HEK293 (cell line): ENCODE data around the gene PLD6.
"Not testable (repeated sequence)": the region's sequence is repeated elsewhere in the genome, so short reads cannot be mapped to it uniquely, and the experiment has no call there.

Experiments
- CTCF ChIA-PET: fragments of 350-600 bp; formaldehyde crosslinking; extraction: SDS; loops from one replicate; lab custom pipeline; 2021; ENCODE audit warnings: antibody characterized with exemption; lab: Yijun Ruan, JAX
- POLR2A ChIA-PET: fragments of 300-600 bp; formaldehyde crosslinking; extraction: SDS; loops from one replicate; lab custom pipeline; 2020; ENCODE audit warnings: antibody characterized with exemption, inconsistent platforms; lab: Yijun Ruan, JAX
- H3K27ac ChIP-seq: fragments of 200-500 bp; sonication (Bioruptor generic); 2 replicates; pipeline ENCODE4 v1.5.1; 2014; ENCODE audit warnings: low read depth, low read length, control low read depth, inconsistent platforms; ENCODE audit errors: extremely low read depth
- H3K36me3 ChIP-seq, 2 experiments: fragments of 200-500 bp in 1 of 2; sonication (Bioruptor generic) in 1 of 2; 1 replicate in 1 of 2; 2 replicates in 1 of 2; pipeline ENCODE4 v1.5.1; 2014 to 2017; ENCODE audit warnings: inconsistent platforms in 2 of 2, low read length in 2 of 2; ENCODE audit not compliant: control insufficient read depth in 2 of 2, insufficient read depth in 1 of 2
- H3K4me1 ChIP-seq: fragments of 200-500 bp; sonication (Bioruptor generic); 2 replicates; pipeline ENCODE4 v1.5.1; 2014; ENCODE audit warnings: mild to moderate bottlenecking, low read length, inconsistent platforms; ENCODE audit not compliant: control insufficient read depth, insufficient read depth
- H3K4me3 ChIP-seq: 2 replicates; pipeline ENCODE4 v1.5.1; 2011; ENCODE audit warnings: low read depth, mild to moderate bottlenecking, control low read depth, low read length, moderate library complexity
- H3K9me3 ChIP-seq: fragments of 200-500 bp; sonication (Bioruptor generic); 2 replicates; pipeline ENCODE4 v1.5.1; 2014; ENCODE audit warnings: low read depth, low read length, inconsistent platforms; ENCODE audit not compliant: control insufficient read depth, insufficient read depth
- AEBP2 ChIP-seq: fragments of 450-650 bp; formaldehyde crosslinking; IDR thresholded peaks from 2 replicates; pipeline ENCODE4 v1.5.1; 2016; ENCODE audit warnings: missing biosample characterization, missing genetic modification characterization, borderline replicate concordance
- REST ChIP-seq: fragments of 450-650 bp; formaldehyde crosslinking; IDR thresholded peaks from 2 replicates; pipeline ENCODE4 v1.5.1; 2016; ENCODE audit warnings: missing biosample characterization, missing genetic modification characterization
- ZBTB8A ChIP-seq: fragments of 450-650 bp; formaldehyde crosslinking; IDR thresholded peaks from 2 replicates; pipeline ENCODE4 v1.5.1; 2016; ENCODE audit warnings: missing biosample characterization, missing genetic modification characterization
- ZNF140 ChIP-seq: fragments of 450-650 bp; formaldehyde crosslinking; IDR thresholded peaks from 2 replicates; pipeline ENCODE4 v1.5.1; 2016; ENCODE audit warnings: missing biosample characterization, missing genetic modification characterization
- ZNF18 ChIP-seq: fragments of 450-650 bp; formaldehyde crosslinking; IDR thresholded peaks from 2 replicates; pipeline ENCODE4 v1.5.1; 2016; ENCODE audit warnings: missing biosample characterization, missing genetic modification characterization
- ZNF202 ChIP-seq: fragments of 450-650 bp; formaldehyde crosslinking; IDR thresholded peaks from 2 replicates; pipeline ENCODE4 v1.5.1; 2016; ENCODE audit warnings: missing biosample characterization, missing genetic modification characterization, borderline replicate concordance
- ZNF292 ChIP-seq: fragments of 450-650 bp; formaldehyde crosslinking; IDR thresholded peaks from 2 replicates; pipeline ENCODE4 v1.5.1; 2016; ENCODE audit warnings: low read depth, missing biosample characterization, missing genetic modification characterization, borderline replicate concordance
- ZNF394 ChIP-seq: fragments of 450-650 bp; formaldehyde crosslinking; IDR thresholded peaks from 2 replicates; pipeline ENCODE4 v1.5.1; 2016; ENCODE audit warnings: missing biosample characterization, missing genetic modification characterization, mild to moderate bottlenecking, moderate library complexity, borderline replicate concordance
- ZNF426 ChIP-seq: fragments of 450-650 bp; formaldehyde crosslinking; IDR thresholded peaks from 2 replicates; pipeline ENCODE4 v1.5.1; 2017; ENCODE audit warnings: missing biosample characterization, missing genetic modification characterization, mild to moderate bottlenecking, inconsistent platforms, moderate library complexity
- ZNF433 ChIP-seq: fragments of 450-650 bp; formaldehyde crosslinking; IDR thresholded peaks from 2 replicates; pipeline ENCODE4 v1.5.1; 2016; ENCODE audit warnings: missing biosample characterization, missing genetic modification characterization, low read depth
- ZNF555 ChIP-seq: fragments of 450-650 bp; formaldehyde crosslinking; conservative IDR thresholded peaks from 2 replicates; pipeline ENCODE4 v1.5.1; 2017; ENCODE audit warnings: missing biosample characterization, mild to moderate bottlenecking, missing genetic modification characterization, inconsistent platforms
- ZNF558 ChIP-seq: fragments of 450-650 bp; formaldehyde crosslinking; IDR thresholded peaks from 2 replicates; pipeline ENCODE4 v1.5.1; 2016; ENCODE audit warnings: missing biosample characterization, missing genetic modification characterization
- ZNF560 ChIP-seq: fragments of 450-650 bp; formaldehyde crosslinking; IDR thresholded peaks from 2 replicates; pipeline ENCODE4 v1.5.1; 2017; ENCODE audit warnings: missing biosample characterization, missing genetic modification characterization, borderline replicate concordance
- ZNF580 ChIP-seq: fragments of 450-650 bp; formaldehyde crosslinking; IDR thresholded peaks from 2 replicates; pipeline ENCODE4 v1.5.1; 2016; ENCODE audit warnings: missing biosample characterization, missing genetic modification characterization
- ZNF623 ChIP-seq: fragments of 450-650 bp; formaldehyde crosslinking; IDR thresholded peaks from 2 replicates; pipeline ENCODE4 v1.5.1; 2016; ENCODE audit warnings: missing biosample characterization, missing genetic modification characterization
- ZNF654 ChIP-seq: fragments of 450-650 bp; formaldehyde crosslinking; IDR thresholded peaks from 2 replicates; pipeline ENCODE4 v1.5.1; 2016; ENCODE audit warnings: low read depth, missing biosample characterization, missing genetic modification characterization
- ZNF664 ChIP-seq: fragments of 450-650 bp; formaldehyde crosslinking; IDR thresholded peaks from 2 replicates; pipeline ENCODE4 v1.5.1; 2016; ENCODE audit warnings: missing biosample characterization, missing genetic modification characterization
- TF ChIP-seq, protein P1 (sequence below): fragments of 450-650 bp; formaldehyde crosslinking; conservative IDR thresholded peaks from 2 replicates; pipeline ENCODE4 v1.5.1; 2016; ENCODE audit warnings: low read depth, missing biosample characterization, missing genetic modification characterization
- TF ChIP-seq, protein P2 (sequence below): fragments of 450-650 bp; formaldehyde crosslinking; IDR thresholded peaks from 2 replicates; pipeline ENCODE4 v1.5.1; 2016; ENCODE audit warnings: missing biosample characterization, missing genetic modification characterization

Gene PLD6

GRCh38 chr17:17255689-17256088 lies 49.6 kb upstream of the PLD6 start:
- peaks cover 87 to 94% of the 10 kb centered on the region in 2 experiments for H3K36me3 ChIP-seq
- CTCF ChIA-PET, result interaction anchor here (0.6 to 1.5 kb wide), 2 partner anchors 15 to 57 kb away, joined by 3 to 6 read pairs (median 5); no protein-coding TSS in a partner anchor
- POLR2A ChIA-PET, result interaction anchor here (0.7 to 1.6 kb wide), 3 partner anchors 9 to 57 kb away, joined by 3 to 8 read pairs (median 3); no protein-coding TSS in a partner anchor
- TF ChIP-seq ZNF426, result peak; percentile 77
- TF ChIP-seq ZNF664 (tag by site-specific recombination), result peak; percentile 58; the same call in 1 of the 2 replicates
- peak; percentile 31; the same call in 1 of the 2 replicates for TF ChIP-seq ZNF292
- TF ChIP-seq ZNF433 (tag by site-specific recombination), result peak; percentile 81; the same call in 1 of the 2 replicates
- TF ChIP-seq ZNF580 (tag by site-specific recombination), result 0 out of 2 replicates have a peak, but pooled peaks have one; percentile 34
- TF ChIP-seq, protein P1, sequence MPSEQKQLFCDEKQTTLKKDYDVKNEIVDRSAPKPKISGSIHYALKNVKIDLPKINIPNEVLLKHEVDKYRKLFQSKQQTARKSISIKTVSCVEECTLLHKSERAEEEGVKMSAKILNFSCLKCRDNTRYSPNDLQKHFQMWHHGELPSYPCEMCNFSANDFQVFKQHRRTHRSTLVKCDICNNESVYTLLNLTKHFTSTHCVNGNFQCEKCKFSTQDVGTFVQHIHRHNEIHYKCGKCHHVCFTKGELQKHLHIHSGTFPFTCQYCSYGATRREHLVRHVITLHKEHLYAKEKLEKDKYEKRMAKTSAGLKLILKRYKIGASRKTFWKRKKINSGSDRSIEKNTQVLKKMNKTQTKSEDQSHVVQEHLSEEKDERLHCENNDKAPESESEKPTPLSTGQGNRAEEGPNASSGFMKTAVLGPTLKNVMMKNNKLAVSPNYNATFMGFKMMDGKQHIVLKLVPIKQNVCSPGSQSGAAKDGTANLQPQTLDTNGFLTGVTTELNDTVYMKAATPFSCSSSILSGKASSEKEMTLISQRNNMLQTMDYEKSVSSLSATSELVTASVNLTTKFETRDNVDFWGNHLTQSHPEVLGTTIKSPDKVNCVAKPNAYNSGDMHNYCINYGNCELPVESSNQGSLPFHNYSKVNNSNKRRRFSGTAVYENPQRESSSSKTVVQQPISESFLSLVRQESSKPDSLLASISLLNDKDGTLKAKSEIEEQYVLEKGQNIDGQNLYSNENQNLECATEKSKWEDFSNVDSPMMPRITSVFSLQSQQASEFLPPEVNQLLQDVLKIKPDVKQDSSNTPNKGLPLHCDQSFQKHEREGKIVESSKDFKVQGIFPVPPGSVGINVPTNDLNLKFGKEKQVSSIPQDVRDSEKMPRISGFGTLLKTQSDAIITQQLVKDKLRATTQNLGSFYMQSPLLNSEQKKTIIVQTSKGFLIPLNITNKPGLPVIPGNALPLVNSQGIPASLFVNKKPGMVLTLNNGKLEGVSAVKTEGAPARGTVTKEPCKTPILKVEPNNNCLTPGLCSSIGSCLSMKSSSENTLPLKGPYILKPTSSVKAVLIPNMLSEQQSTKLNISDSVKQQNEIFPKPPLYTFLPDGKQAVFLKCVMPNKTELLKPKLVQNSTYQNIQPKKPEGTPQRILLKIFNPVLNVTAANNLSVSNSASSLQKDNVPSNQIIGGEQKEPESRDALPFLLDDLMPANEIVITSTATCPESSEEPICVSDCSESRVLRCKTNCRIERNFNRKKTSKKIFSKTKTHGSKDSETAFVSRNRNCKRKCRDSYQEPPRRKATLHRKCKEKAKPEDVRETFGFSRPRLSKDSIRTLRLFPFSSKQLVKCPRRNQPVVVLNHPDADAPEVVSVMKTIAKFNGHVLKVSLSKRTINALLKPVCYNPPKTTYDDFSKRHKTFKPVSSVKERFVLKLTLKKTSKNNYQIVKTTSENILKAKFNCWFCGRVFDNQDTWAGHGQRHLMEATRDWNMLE (tag by site-specific recombination), result peak; percentile 90
- TF ChIP-seq ZNF202, result peak; percentile 89
- peak; percentile 38; the same call in 1 of the 2 replicates for TF ChIP-seq ZNF654
- peak; percentile 52; the same call in 1 of the 2 replicates for TF ChIP-seq REST (tag by site-specific recombination)
- TF ChIP-seq ZBTB8A (tag by site-specific recombination), result peak; percentile 72
- 0 out of 2 replicates have a peak, but pooled peaks have one; percentile 18 for TF ChIP-seq ZNF18 (tag by site-specific recombination)
- peak; percentile 75 for TF ChIP-seq ZNF555
- TF ChIP-seq, protein P2, sequence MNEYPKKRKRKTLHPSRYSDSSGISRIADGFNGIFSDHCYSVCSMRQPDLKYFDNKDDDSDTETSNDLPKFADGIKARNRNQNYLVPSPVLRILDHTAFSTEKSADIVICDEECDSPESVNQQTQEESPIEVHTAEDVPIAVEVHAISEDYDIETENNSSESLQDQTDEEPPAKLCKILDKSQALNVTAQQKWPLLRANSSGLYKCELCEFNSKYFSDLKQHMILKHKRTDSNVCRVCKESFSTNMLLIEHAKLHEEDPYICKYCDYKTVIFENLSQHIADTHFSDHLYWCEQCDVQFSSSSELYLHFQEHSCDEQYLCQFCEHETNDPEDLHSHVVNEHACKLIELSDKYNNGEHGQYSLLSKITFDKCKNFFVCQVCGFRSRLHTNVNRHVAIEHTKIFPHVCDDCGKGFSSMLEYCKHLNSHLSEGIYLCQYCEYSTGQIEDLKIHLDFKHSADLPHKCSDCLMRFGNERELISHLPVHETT (tag by site-specific recombination), result 0 out of 2 replicates have a peak, but pooled peaks have one; percentile 54
- TF ChIP-seq ZNF140 (tag by site-specific recombination), result peak; percentile 72
- TF ChIP-seq ZNF560 (tag by site-specific recombination), result peak; percentile 71; the same call in 1 of the 2 replicates
- peak; percentile 91 for TF ChIP-seq ZNF394
- peak; percentile 80 for TF ChIP-seq ZNF623 (tag by site-specific recombination)
- TF ChIP-seq ZNF558 (tag by site-specific recombination), result peak; percentile 75
- TF ChIP-seq AEBP2, result 0 out of 2 replicates have a peak, but pooled peaks have one; percentile 34

More at GRCh38 chr17:17255689-17256088, 49.6 kb upstream of the PLD6 start:
- H3K9me3 ChIP-seq, H3K4me3 ChIP-seq, H3K27ac ChIP-seq, H3K4me1 ChIP-seq: not testable (repeated sequence)
